NCI-H748 (cell line): Measurements from ENCODE around the gene NOL4L.
A peak's percentile ranks its signal among the peaks of the same experiment; 100 is the strongest.

Experiments
- DNase-seq: peaks from one replicate; lab custom pipeline; 2025; ENCODE audit not compliant: unreplicated experiment; lab: John Stamatoyannopoulos, UW

NOL4L gene

GRCh38 chr20:32614303-32614702 lies 29.2 kb upstream of the NOL4L start:
- DNase-seq: no peak

GRCh38 chr20:32613192-32614053 lies 28.3 kb upstream of the NOL4L start:
- no peak for DNase-seq

GRCh38 chr20:32612351-32613191 lies 27.4 kb upstream of the NOL4L start:
- DNase-seq: no peak

GRCh38 chr20:32611868-32612267 lies 26.7 kb upstream of the NOL4L start:
- no peak for DNase-seq

- DNase-seq: no peak
Observed at GRCh38 chr20:32611286-32611685, 26.2 kb upstream of the NOL4L start.

- peak; percentile 70 for DNase-seq
Observed at GRCh38 chr20:32610472-32611218, 25.5 kb upstream of the NOL4L start.

- no peak for DNase-seq
Observed at GRCh38 chr20:32609993-32610392, 24.9 kb upstream of the NOL4L start.

- DNase-seq: no peak
Observed at GRCh38 chr20:32609111-32609773, 24.1 kb upstream of the NOL4L start.

GRCh38 chr20:32608664-32609015 lies 23.5 kb upstream of the NOL4L start:
- DNase-seq: no peak

GRCh38 chr20:32607727-32608663 lies 22.9 kb upstream of the NOL4L start:
- no peak for DNase-seq

- DNase-seq: no peak
Observed at GRCh38 chr20:32607324-32607723, 22.2 kb upstream of the NOL4L start.

- DNase-seq: no peak
Observed at GRCh38 chr20:32606790-32607189, 21.7 kb upstream of the NOL4L start.

- DNase-seq: no peak
Observed at GRCh38 chr20:32606107-32606506, 21.0 kb upstream of the NOL4L start.

GRCh38 chr20:32605167-32605656 lies 20.1 kb upstream of the NOL4L start:
- DNase-seq: no peak

- DNase-seq: no peak
Observed at GRCh38 chr20:32603046-32603726, 18.1 kb upstream of the NOL4L start.

GRCh38 chr20:32602273-32602672 lies 17.1 kb upstream of the NOL4L start:
- no peak for DNase-seq

- no peak for DNase-seq
Observed at GRCh38 chr20:32600681-32601237, 15.6 kb upstream of the NOL4L start.

GRCh38 chr20:32599783-32600340 lies 14.7 kb upstream of the NOL4L start:
- no peak for DNase-seq
